Activated CD4-positive, alpha-beta T cell treated with anti-CD3 and anti-CD28 coated beads for 36 hours (primary cell): ENCODE results near the gene NAMPT. TPM values are rescaled to one million over a fixed set of nuclear protein-coding genes. Genes with fewer than 3 reads are reported as not detected.
"Not testable (repeated sequence)": the region's sequence is repeated elsewhere in the genome, so short reads cannot be mapped to it uniquely, and the experiment has no call there.

Experiments
- ATAC-seq: fragments of 200-7000 bp; cut with Tn5 transposase; one replicate; pipeline ENCODE4 v1.10.0; 2021; ENCODE audit warnings: mild to moderate bottlenecking, moderate library complexity
- CTCF ChIA-PET: fragments of 350-600 bp; sonication (Branson Sonifier 250); formaldehyde crosslinking; loops from one replicate; lab custom pipeline; 2021; ENCODE audit warnings: antibody characterized with exemption; lab: Charles Lee
- POLR2A ChIA-PET: fragments of 350-600 bp; sonication (Branson Sonifier 250); formaldehyde crosslinking; loops from one replicate; lab custom pipeline; 2021; ENCODE audit warnings: antibody characterized with exemption, inconsistent platforms; lab: Charles Lee
- DNase-seq: peaks from one replicate; pipeline ENCODE4 v3.0.0-alpha.2; 2020
- H3K27ac Mint-ChIP-seq: one replicate; pipeline ENCODE4 v1.8.0; 2021; ENCODE audit warnings: mixed read lengths
- H3K27me3 Mint-ChIP-seq: one replicate; pipeline ENCODE4 v1.8.0; 2021; ENCODE audit warnings: mixed read lengths
- H3K36me3 Mint-ChIP-seq: one replicate; pipeline ENCODE4 v1.8.0; 2021; ENCODE audit warnings: low read depth, mixed read lengths
- H3K4me1 Mint-ChIP-seq: one replicate; pipeline ENCODE4 v1.8.0; 2021; ENCODE audit warnings: mixed read lengths
- H3K4me3 Mint-ChIP-seq: one replicate; pipeline ENCODE4 v1.8.0; 2021; ENCODE audit warnings: mild to moderate bottlenecking, moderate library complexity, mixed read lengths
- H3K9me3 Mint-ChIP-seq: one replicate; pipeline ENCODE4 v1.8.0; 2021; ENCODE audit warnings: low read depth, mixed read lengths
- intact Hi-C, 2 experiments: fragments of 100-400 bp; cut with DNase I in 1 of 2; cut with micrococcal nuclease in 1 of 2; formaldehyde crosslinking; loops; one replicate each; pipeline versions ENCODE4 v1.14.2 to v1.15.1; 2022 to 2024; cut with DNase I, micrococcal nuclease
- total RNA-seq, 2 experiments: library from RNA; stranded (reverse); gene quantifications; one replicate each; pipeline ENCODE4 v1.2.3, GENCODE V29; 2021

NAMPT gene
- total RNA-seq, 2 experiments from 2014 or later, result 825 to 1,205 TPM

- ChIA-PET CTCF (interaction anchor here (0.6 to 1.8 kb wide), 4 partner anchors 9 to 65 kb away, joined by 3 to 5 read pairs (median 4); no protein-coding TSS in a partner anchor), POLR2A (no interaction called here)
- ATAC-seq (no peak), DNase-seq (no peak)
- H3K4me1 Mint-ChIP-seq, result no peaks in the 10 kb centered on the region
- no peak overlapping the region for H3K27ac Mint-ChIP-seq
- no peak overlapping the region for H3K4me3 Mint-ChIP-seq
- intact Hi-C loops, result no loop called here
- H3K27me3 Mint-ChIP-seq, result peaks cover 16% of the 10 kb centered on the region
- H3K9me3 Mint-ChIP-seq, result no peaks in the 10 kb centered on the region
- H3K36me3 Mint-ChIP-seq, result no peaks in the 10 kb centered on the region
Observed at GRCh38 chr7:106216923-106217542, 67.8 kb downstream of the NAMPT start.

GRCh38 chr7:106216517-106216922, 68.3 kb downstream of the NAMPT start:
- ChIA-PET POLR2A (no interaction called here), CTCF (interaction anchor here (0.6 to 1.8 kb wide), 4 partner anchors 9 to 65 kb away, joined by 3 to 5 read pairs (median 4); no protein-coding TSS in a partner anchor)
- ATAC-seq (no peak), DNase-seq (no peak)
- Mint-ChIP-seq H3K4me3 (no peak overlapping the region), H3K9me3 (no peaks in the 10 kb centered on the region), H3K27me3 (peaks cover 16% of the 10 kb centered on the region), H3K4me1 (no peaks in the 10 kb centered on the region), H3K36me3 (no peaks in the 10 kb centered on the region), H3K27ac (no peak overlapping the region)
- intact Hi-C loops, result no loop called here

GRCh38 chr7:106215868-106216516, 68.8 kb downstream of the NAMPT start:
- H3K36me3 Mint-ChIP-seq, result no peaks in the 10 kb centered on the region
- H3K4me1 Mint-ChIP-seq, result no peaks in the 10 kb centered on the region
- intact Hi-C loops, result no loop called here
- no peak overlapping the region for H3K4me3 Mint-ChIP-seq
- POLR2A ChIA-PET, result no interaction called here
- DNase-seq (no peak), ATAC-seq (no peak)
- no peak overlapping the region for H3K27ac Mint-ChIP-seq
- CTCF ChIA-PET, result interaction anchor here (0.6 to 1.8 kb wide), 3 partner anchors 10 to 64 kb away, joined by 3 to 5 read pairs (median 5); no protein-coding TSS in a partner anchor
- no peaks in the 10 kb centered on the region for H3K9me3 Mint-ChIP-seq
- H3K27me3 Mint-ChIP-seq, result peaks cover 16% of the 10 kb centered on the region

GRCh38 chr7:106208944-106209343, 75.8 kb downstream of the NAMPT start:
- not testable (repeated sequence) for H3K36me3 Mint-ChIP-seq

DNA sequence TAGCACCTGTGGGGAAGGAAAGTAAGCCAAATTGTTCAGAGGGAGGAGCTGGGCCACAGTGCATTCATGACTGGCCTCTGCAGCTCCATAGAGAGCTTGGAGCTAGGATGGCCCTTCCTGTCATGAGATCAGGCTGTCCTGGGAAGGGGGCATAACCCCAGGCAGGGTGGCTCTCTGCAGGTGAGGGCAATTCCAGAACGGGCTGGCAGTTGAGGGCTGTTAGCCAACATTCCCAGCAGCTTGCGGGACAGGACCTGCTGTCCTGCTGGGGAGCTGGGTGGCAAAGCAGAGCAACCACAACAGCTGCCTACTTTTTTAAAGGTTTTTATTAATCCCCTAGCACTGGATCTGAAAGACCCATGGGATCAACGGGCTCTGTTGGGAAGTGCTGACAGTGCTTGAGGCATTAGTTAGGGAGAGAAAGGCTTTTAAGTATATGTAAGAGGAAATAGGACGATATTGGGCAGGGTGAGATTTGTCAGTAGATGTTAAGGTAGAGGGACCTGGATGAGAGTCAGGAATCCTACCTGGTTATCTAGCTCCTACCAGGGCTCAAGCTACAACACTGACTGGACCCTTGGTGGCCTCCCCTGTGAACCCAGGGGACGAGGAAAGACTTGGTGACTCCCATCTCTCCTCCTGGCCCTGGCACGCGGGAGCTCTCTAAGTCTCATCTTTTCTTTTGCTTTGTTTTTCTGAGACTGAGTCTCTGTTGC, 77.8 kb downstream of the NAMPT start:
- peaks cover 8% of the 10 kb centered on the region for H3K9me3 Mint-ChIP-seq
- H3K4me1 Mint-ChIP-seq, result peaks cover 8% of the 10 kb centered on the region
- H3K27ac Mint-ChIP-seq, result no peak overlapping the region
- no peak overlapping the region for H3K4me3 Mint-ChIP-seq
- intact Hi-C loops, result no loop called here
- peaks cover 28% of the 10 kb centered on the region for H3K27me3 Mint-ChIP-seq
- no peak for ATAC-seq
- POLR2A ChIA-PET, result interaction anchor here (0.7 kb wide), 1 partner anchor 9 kb away, joined by 3 read pairs; no protein-coding TSS in a partner anchor
- CTCF ChIA-PET, result interaction anchor here (0.5 to 0.8 kb wide), 3 partner anchors 11 to 151 kb away, joined by 3 to 4 read pairs (median 3); no protein-coding TSS in a partner anchor
- peaks cover 2% of the 10 kb centered on the region for H3K36me3 Mint-ChIP-seq
- DNase-seq, result no peak

More at GRCh38 chr7:106208944-106209343, 75.8 kb downstream of the NAMPT start:
- POLR2A ChIA-PET, H3K9me3 Mint-ChIP-seq, intact Hi-C loops, H3K27ac Mint-ChIP-seq, DNase-seq, H3K4me3 Mint-ChIP-seq, ATAC-seq, H3K4me1 Mint-ChIP-seq: not testable (repeated sequence)
- H3K27me3 Mint-ChIP-seq, result peaks cover 27% of the 10 kb centered on the region
- CTCF ChIA-PET, result interaction anchor here (0.8 kb wide), 1 partner anchor 42 kb away, joined by 3 read pairs; no protein-coding TSS in a partner anchor

GRCh38 chr7:106205621-106206222, 79.1 kb downstream of the NAMPT start:
- Mint-ChIP-seq H3K4me3 (no peak overlapping the region), H3K4me1 (peaks cover 8% of the 10 kb centered on the region), H3K36me3 (peaks cover 2% of the 10 kb centered on the region), H3K27me3 (peaks cover 28% of the 10 kb centered on the region), H3K27ac (no peak overlapping the region), H3K9me3 (peaks cover 8% of the 10 kb centered on the region)
- ATAC-seq, result peak; percentile 57
- DNase-seq, result no peak
- CTCF ChIA-PET, result no interaction called here
- intact Hi-C loops, result no loop called here
- POLR2A ChIA-PET, result no interaction called here

- Mint-ChIP-seq H3K27ac (no peak overlapping the region), H3K27me3 (peaks cover 20% of the 10 kb centered on the region), H3K9me3 (peaks cover 6% of the 10 kb centered on the region), H3K4me1 (peaks cover 8% of the 10 kb centered on the region), H3K4me3 (no peak overlapping the region), H3K36me3 (no peaks in the 10 kb centered on the region)
- DNase-seq (no peak), ATAC-seq (no peak)
- ChIA-PET CTCF (interaction anchor here (1.4 kb wide), 1 partner anchor 27 kb away, joined by 4 read pairs; no protein-coding TSS in a partner anchor), POLR2A (no interaction called here)
- intact Hi-C loops, result no loop called here
Observed at GRCh38 chr7:106203473-106203872, 81.3 kb downstream of the NAMPT start.

DNA sequence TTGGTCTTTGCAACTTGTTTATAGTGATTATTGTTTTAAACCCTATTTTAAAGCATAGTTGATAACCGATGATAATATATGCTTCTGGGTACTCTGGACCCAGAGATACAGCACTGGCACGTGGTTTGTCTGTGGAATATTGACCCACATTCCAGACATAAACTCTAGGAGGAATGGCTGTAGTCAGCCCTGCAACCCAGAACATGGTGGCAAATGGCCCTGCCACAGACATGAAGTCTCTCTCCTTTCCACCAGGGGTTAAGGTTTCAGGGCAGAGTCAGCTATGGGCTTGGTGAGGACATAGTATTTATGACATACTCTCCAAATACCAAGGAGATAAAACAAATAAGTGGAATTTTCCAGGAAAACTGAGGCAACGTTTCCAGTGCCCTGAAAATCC, 83.6 kb downstream of the NAMPT start:
- Mint-ChIP-seq H3K4me1 (peaks cover 8% of the 10 kb centered on the region), H3K36me3 (no peaks in the 10 kb centered on the region), H3K4me3 (no peak overlapping the region), H3K9me3 (no peaks in the 10 kb centered on the region), H3K27me3 (peaks cover 14% of the 10 kb centered on the region), H3K27ac (no peak overlapping the region)
- intact Hi-C loops, result no loop called here
- DNase-seq (no peak), ATAC-seq (no peak)
- ChIA-PET POLR2A (interaction anchor here (0.6 kb wide), 1 partner anchor 224 kb away, joined by 7 read pairs; no protein-coding TSS in a partner anchor), CTCF (no interaction called here)

GRCh38 chr7:106199813-106200364, 84.9 kb downstream of the NAMPT start:
- Mint-ChIP-seq H3K27me3 (peaks cover 19% of the 10 kb centered on the region), H3K9me3 (no peaks in the 10 kb centered on the region), H3K36me3 (no peaks in the 10 kb centered on the region), H3K4me1 (no peaks in the 10 kb centered on the region), H3K4me3 (no peak overlapping the region), H3K27ac (no peak overlapping the region)
- ChIA-PET CTCF (interaction anchor here (0.6 kb wide), 1 partner anchor 97 kb away, joined by 3 read pairs; no protein-coding TSS in a partner anchor), POLR2A (no interaction called here)
- intact Hi-C loops, result no loop called here
- DNase-seq (no peak), ATAC-seq (no peak)

GRCh38 chr7:106199024-106199423, 85.8 kb downstream of the NAMPT start:
- Mint-ChIP-seq H3K4me1 (no peaks in the 10 kb centered on the region), H3K27ac (no peak overlapping the region), H3K36me3 (no peaks in the 10 kb centered on the region), H3K9me3 (no peaks in the 10 kb centered on the region), H3K27me3 (peaks cover 20% of the 10 kb centered on the region), H3K4me3 (no peak overlapping the region)
- POLR2A ChIA-PET, result no interaction called here
- CTCF ChIA-PET, result interaction anchor here (0.5 kb wide), 1 partner anchor 34 kb away, joined by 3 read pairs; no protein-coding TSS in a partner anchor
- ATAC-seq (no peak), DNase-seq (no peak)
- intact Hi-C loops, result no loop called here
